Nephron (organoid): ENCODE data around the gene PACRG.
A peak's percentile ranks its signal among the peaks of the same experiment; 100 is the strongest.

Experiments used
- H3K27ac Mint-ChIP-seq, 3 experiments: 2 replicates each; pipeline ENCODE4 v1.8.0; 2020; ENCODE audit warnings: mixed read lengths in 3 of 3, mild to moderate bottlenecking in 2 of 3, moderate library complexity in 1 of 3
- H3K27me3 Mint-ChIP-seq: 2 replicates; pipeline ENCODE4 v1.8.0; 2021; ENCODE audit warnings: low read depth, mild to moderate bottlenecking, moderate library complexity, mixed read lengths
- H3K36me3 Mint-ChIP-seq: 2 replicates; pipeline ENCODE4 v1.8.0; 2020; ENCODE audit warnings: low read depth, mixed read lengths
- H3K4me1 Mint-ChIP-seq: 2 replicates; pipeline ENCODE4 v1.8.0; 2020; ENCODE audit warnings: mixed read lengths
- H3K4me3 Mint-ChIP-seq, 3 experiments: 2 replicates each; pipeline ENCODE4 v1.8.0; 2020; ENCODE audit warnings: mild to moderate bottlenecking in 3 of 3, mixed read lengths in 3 of 3, moderate library complexity in 2 of 3
- H3K9me3 Mint-ChIP-seq: 2 replicates; pipeline ENCODE4 v1.8.0; 2020; ENCODE audit warnings: mixed read lengths
- CTCF ChIP-seq, 3 experiments: fragments of 200-600 bp; sonication (generic); IDR thresholded peaks; one replicate each; pipeline ENCODE4 v1.5.0; 2021; ENCODE audit warnings: antibody characterized with exemption in 3 of 3; ENCODE audit not compliant: unreplicated experiment in 3 of 3

Gene PACRG

GRCh38 chr6:163253556-163254213 lies 525.9 kb downstream of the PACRG start:
- Mint-ChIP-seq H3K27ac (peak overlapping the region in 2 of 3 experiments; percentile 15 to 28), H3K27me3 (peaks cover 4% of the 10 kb centered on the region), H3K9me3 (no peaks in the 10 kb centered on the region), H3K4me1 (peaks cover 16% of the 10 kb centered on the region), H3K4me3 (no peak overlapping the region), H3K36me3 (no peaks in the 10 kb centered on the region)
- no peak for TF ChIP-seq CTCF (IDR thresholded peaks at IDR 0.05; ENCODE audit: unreplicated experiment in 3 of 3)

- no peaks in the 10 kb centered on the region for H3K9me3 Mint-ChIP-seq
- peaks cover 9% of the 10 kb centered on the region for H3K27me3 Mint-ChIP-seq
- no peak overlapping the region for H3K4me3 Mint-ChIP-seq
- H3K4me1 Mint-ChIP-seq: peaks cover 16% of the 10 kb centered on the region
- peak overlapping the region; percentile 15 to 59 (median 28) for H3K27ac Mint-ChIP-seq
- no peak for TF ChIP-seq CTCF (IDR thresholded peaks at IDR 0.05; ENCODE audit: unreplicated experiment in 3 of 3)
- H3K36me3 Mint-ChIP-seq: no peaks in the 10 kb centered on the region
Measured at GRCh38 chr6:163254341-163254835, 526.6 kb downstream of the PACRG start.

GRCh38 chr6:163255265-163255664 lies 527.5 kb downstream of the PACRG start:
- H3K4me3 Mint-ChIP-seq: no peak overlapping the region
- no peak for TF ChIP-seq CTCF (IDR thresholded peaks at IDR 0.05; ENCODE audit: unreplicated experiment in 3 of 3)
- no peaks in the 10 kb centered on the region for H3K36me3 Mint-ChIP-seq
- peaks cover 20% of the 10 kb centered on the region for H3K4me1 Mint-ChIP-seq
- H3K27me3 Mint-ChIP-seq: peaks cover 15% of the 10 kb centered on the region
- no peaks in the 10 kb centered on the region for H3K9me3 Mint-ChIP-seq
- no peak overlapping the region for H3K27ac Mint-ChIP-seq

GRCh38 chr6:163259689-163260088 lies 531.9 kb downstream of the PACRG start:
- H3K4me3 Mint-ChIP-seq: peak overlapping the region; percentile 65 to 70 (median 69)
- H3K9me3 Mint-ChIP-seq: no peaks in the 10 kb centered on the region
- H3K4me1 Mint-ChIP-seq: peaks cover 19% of the 10 kb centered on the region
- no peak for TF ChIP-seq CTCF (IDR thresholded peaks at IDR 0.05; ENCODE audit: unreplicated experiment in 3 of 3)
- H3K36me3 Mint-ChIP-seq: no peaks in the 10 kb centered on the region
- peaks cover 21% of the 10 kb centered on the region for H3K27me3 Mint-ChIP-seq
- peak overlapping the region; percentile 76 to 88 (median 84) for H3K27ac Mint-ChIP-seq

- Mint-ChIP-seq H3K9me3 (no peaks in the 10 kb centered on the region), H3K36me3 (no peaks in the 10 kb centered on the region), H3K27ac (peak overlapping the region; percentile 76 to 88 (median 84)), H3K4me3 (peak overlapping the region; percentile 65 to 70 (median 69)), H3K4me1 (peaks cover 17% of the 10 kb centered on the region), H3K27me3 (peaks cover 21% of the 10 kb centered on the region)
- TF ChIP-seq CTCF (IDR thresholded peaks at IDR 0.05; ENCODE audit: unreplicated experiment in 3 of 3): no peak
Measured at GRCh38 chr6:163260111-163260895, 532.5 kb downstream of the PACRG start.
